Measurements from ENCODE around the gene TMEM61. TPM values are rescaled to one million over a fixed set of nuclear protein-coding genes. Genes with fewer than 3 reads are reported as not detected.

The TMEM61 gene
- total and polyA plus RNA-seq, 2 of the 8 experiments (the other 6 are each of a cell fraction or from before 2014, with no cell fraction given), result 0.54 to 1.4 TPM

DNA sequence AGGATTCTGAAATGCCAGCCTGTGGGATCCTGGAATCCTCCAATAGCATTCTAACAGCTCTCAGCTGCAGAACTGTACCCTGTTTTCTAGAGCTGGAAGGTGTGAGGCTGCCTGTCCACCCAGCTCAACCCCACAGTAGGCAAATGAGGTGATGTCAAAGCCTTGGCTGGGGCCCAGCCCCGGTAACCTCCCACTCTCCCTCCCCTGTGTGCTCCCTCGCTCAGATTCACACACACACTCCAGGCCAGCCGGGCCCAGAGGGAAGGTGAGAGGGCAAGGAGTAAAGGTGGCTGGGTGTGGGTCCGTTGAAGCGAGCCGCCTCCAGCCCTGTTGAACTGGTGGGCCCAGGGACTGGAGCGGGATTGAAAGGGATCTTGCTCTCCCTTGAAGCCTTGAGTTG is 18.2 kb downstream of the TMEM61 start, which contains the start of gene BSND (continued):
- TF ChIP-seq, protein P1, sequence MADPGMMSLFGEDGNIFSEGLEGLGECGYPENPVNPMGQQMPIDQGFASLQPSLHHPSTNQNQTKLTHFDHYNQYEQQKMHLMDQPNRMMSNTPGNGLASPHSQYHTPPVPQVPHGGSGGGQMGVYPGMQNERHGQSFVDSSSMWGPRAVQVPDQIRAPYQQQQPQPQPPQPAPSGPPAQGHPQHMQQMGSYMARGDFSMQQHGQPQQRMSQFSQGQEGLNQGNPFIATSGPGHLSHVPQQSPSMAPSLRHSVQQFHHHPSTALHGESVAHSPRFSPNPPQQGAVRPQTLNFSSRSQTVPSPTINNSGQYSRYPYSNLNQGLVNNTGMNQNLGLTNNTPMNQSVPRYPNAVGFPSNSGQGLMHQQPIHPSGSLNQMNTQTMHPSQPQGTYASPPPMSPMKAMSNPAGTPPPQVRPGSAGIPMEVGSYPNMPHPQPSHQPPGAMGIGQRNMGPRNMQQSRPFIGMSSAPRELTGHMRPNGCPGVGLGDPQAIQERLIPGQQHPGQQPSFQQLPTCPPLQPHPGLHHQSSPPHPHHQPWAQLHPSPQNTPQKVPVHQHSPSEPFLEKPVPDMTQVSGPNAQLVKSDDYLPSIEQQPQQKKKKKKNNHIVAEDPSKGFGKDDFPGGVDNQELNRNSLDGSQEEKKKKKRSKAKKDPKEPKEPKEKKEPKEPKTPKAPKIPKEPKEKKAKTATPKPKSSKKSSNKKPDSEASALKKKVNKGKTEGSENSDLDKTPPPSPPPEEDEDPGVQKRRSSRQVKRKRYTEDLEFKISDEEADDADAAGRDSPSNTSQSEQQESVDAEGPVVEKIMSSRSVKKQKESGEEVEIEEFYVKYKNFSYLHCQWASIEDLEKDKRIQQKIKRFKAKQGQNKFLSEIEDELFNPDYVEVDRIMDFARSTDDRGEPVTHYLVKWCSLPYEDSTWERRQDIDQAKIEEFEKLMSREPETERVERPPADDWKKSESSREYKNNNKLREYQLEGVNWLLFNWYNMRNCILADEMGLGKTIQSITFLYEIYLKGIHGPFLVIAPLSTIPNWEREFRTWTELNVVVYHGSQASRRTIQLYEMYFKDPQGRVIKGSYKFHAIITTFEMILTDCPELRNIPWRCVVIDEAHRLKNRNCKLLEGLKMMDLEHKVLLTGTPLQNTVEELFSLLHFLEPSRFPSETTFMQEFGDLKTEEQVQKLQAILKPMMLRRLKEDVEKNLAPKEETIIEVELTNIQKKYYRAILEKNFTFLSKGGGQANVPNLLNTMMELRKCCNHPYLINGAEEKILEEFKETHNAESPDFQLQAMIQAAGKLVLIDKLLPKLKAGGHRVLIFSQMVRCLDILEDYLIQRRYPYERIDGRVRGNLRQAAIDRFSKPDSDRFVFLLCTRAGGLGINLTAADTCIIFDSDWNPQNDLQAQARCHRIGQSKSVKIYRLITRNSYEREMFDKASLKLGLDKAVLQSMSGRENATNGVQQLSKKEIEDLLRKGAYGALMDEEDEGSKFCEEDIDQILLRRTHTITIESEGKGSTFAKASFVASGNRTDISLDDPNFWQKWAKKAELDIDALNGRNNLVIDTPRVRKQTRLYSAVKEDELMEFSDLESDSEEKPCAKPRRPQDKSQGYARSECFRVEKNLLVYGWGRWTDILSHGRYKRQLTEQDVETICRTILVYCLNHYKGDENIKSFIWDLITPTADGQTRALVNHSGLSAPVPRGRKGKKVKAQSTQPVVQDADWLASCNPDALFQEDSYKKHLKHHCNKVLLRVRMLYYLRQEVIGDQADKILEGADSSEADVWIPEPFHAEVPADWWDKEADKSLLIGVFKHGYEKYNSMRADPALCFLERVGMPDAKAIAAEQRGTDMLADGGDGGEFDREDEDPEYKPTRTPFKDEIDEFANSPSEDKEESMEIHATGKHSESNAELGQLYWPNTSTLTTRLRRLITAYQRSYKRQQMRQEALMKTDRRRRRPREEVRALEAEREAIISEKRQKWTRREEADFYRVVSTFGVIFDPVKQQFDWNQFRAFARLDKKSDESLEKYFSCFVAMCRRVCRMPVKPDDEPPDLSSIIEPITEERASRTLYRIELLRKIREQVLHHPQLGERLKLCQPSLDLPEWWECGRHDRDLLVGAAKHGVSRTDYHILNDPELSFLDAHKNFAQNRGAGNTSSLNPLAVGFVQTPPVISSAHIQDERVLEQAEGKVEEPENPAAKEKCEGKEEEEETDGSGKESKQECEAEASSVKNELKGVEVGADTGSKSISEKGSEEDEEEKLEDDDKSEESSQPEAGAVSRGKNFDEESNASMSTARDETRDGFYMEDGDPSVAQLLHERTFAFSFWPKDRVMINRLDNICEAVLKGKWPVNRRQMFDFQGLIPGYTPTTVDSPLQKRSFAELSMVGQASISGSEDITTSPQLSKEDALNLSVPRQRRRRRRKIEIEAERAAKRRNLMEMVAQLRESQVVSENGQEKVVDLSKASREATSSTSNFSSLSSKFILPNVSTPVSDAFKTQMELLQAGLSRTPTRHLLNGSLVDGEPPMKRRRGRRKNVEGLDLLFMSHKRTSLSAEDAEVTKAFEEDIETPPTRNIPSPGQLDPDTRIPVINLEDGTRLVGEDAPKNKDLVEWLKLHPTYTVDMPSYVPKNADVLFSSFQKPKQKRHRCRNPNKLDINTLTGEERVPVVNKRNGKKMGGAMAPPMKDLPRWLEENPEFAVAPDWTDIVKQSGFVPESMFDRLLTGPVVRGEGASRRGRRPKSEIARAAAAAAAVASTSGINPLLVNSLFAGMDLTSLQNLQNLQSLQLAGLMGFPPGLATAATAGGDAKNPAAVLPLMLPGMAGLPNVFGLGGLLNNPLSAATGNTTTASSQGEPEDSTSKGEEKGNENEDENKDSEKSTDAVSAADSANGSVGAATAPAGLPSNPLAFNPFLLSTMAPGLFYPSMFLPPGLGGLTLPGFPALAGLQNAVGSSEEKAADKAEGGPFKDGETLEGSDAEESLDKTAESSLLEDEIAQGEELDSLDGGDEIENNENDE (IDR thresholded peaks at IDR 0.05; ENCODE audit: insufficient replicate concordance, low read length), result no peak
- TF ChIP-seq, protein P2, sequence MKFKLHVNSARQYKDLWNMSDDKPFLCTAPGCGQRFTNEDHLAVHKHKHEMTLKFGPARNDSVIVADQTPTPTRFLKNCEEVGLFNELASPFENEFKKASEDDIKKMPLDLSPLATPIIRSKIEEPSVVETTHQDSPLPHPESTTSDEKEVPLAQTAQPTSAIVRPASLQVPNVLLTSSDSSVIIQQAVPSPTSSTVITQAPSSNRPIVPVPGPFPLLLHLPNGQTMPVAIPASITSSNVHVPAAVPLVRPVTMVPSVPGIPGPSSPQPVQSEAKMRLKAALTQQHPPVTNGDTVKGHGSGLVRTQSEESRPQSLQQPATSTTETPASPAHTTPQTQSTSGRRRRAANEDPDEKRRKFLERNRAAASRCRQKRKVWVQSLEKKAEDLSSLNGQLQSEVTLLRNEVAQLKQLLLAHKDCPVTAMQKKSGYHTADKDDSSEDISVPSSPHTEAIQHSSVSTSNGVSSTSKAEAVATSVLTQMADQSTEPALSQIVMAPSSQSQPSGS (IDR thresholded peaks at IDR 0.05; ENCODE audit: low read length), result no peak
- TF ChIP-seq NRF1 (IDR thresholded peaks at IDR 0.05; ENCODE audit: low read depth, low read length), result no peak
- TF ChIP-seq ZNF274 (IDR thresholded peaks at IDR 0.05; ENCODE audit: borderline replicate concordance, extremely low read depth, low read length), result no peak
- no peak for TF ChIP-seq BACH1 (IDR thresholded peaks at IDR 0.05; ENCODE audit: low read length)
- TF ChIP-seq SIX5 (IDR thresholded peaks at IDR 0.05; ENCODE audit: low read depth, low read length), result no peak
- no peak for TF ChIP-seq RBBP5 (IDR thresholded peaks at IDR 0.05; ENCODE audit: borderline replicate concordance, low read depth, low read length)
- TF ChIP-seq TBP (IDR thresholded peaks at IDR 0.05; ENCODE audit: low read depth, low read length), result no peak
- no peak for TF ChIP-seq RFX5 (IDR thresholded peaks at IDR 0.05; ENCODE audit: borderline replicate concordance, low read depth, low read length)
- TF ChIP-seq EGR1 (IDR thresholded peaks at IDR 0.05; ENCODE audit: borderline replicate concordance, low read depth, low read length), result no peak

Data from H1 (cell line).